GM21390 (cell line): ENCODE results near the gene ALG12.
A peak's percentile ranks its signal among the peaks of the same experiment; 100 is the strongest.
"Not testable (repeated sequence)": the region's sequence is repeated elsewhere in the genome, so short reads cannot be mapped to it uniquely, and the experiment has no call there.

Experiments
- ATAC-seq: cut with Tn5 transposase; IDR thresholded peaks from one replicate; pipeline ENCODE4 v1.9.1; 2021; ENCODE audit not compliant: unreplicated experiment

ALG12 gene

GRCh38 chr22:49946612-49947295 is 28.5 kb upstream of the ALG12 start:
- ATAC-seq: no peak

- not testable (repeated sequence) for ATAC-seq
Observed at GRCh38 chr22:49945042-49945794, 27.0 kb upstream of the ALG12 start.

- no peak for ATAC-seq
Observed at GRCh38 chr22:49944399-49944891, 26.2 kb upstream of the ALG12 start.

- ATAC-seq: no peak
Observed at GRCh38 chr22:49943771-49944398, 25.6 kb upstream of the ALG12 start.

GRCh38 chr22:49943405-49943765 is 25.1 kb upstream of the ALG12 start:
- no peak for ATAC-seq

- no peak for ATAC-seq
Observed at GRCh38 chr22:49942565-49943404, 24.5 kb upstream of the ALG12 start.

- ATAC-seq: no peak
Observed at GRCh38 chr22:49941507-49942316, 23.5 kb upstream of the ALG12 start.

GRCh38 chr22:49938565-49939136 is 20.4 kb upstream of the ALG12 start:
- ATAC-seq: no peak

- no peak for ATAC-seq
Observed at GRCh38 chr22:49937758-49938564, 19.7 kb upstream of the ALG12 start.

GRCh38 chr22:49936973-49937757 is 18.9 kb upstream of the ALG12 start:
- ATAC-seq: no peak

- peak; percentile 56 for ATAC-seq
Observed at GRCh38 chr22:49936018-49936972, 18.1 kb upstream of the ALG12 start.

GRCh38 chr22:49935561-49935960 is 17.3 kb upstream of the ALG12 start:
- no peak for ATAC-seq

- no peak for ATAC-seq
Observed at GRCh38 chr22:49934891-49935557, 16.8 kb upstream of the ALG12 start.

- ATAC-seq: no peak
Observed at GRCh38 chr22:49934160-49934890, 16.1 kb upstream of the ALG12 start.

- ATAC-seq: no peak
Observed at GRCh38 chr22:49933236-49934159, 15.3 kb upstream of the ALG12 start.
